HepG2 (cell line): ENCODE measurements around the gene SCAND1. TPM values are rescaled to one million over a fixed set of nuclear protein-coding genes. Genes with fewer than 3 reads are reported as not detected.

ENCODE experiments used
- AKAP8 ChIP-seq: sonication (generic); formaldehyde crosslinking; IDR thresholded peaks from 2 replicates; pipeline ENCODE4 v1.5.1; 2020; ENCODE audit warnings: mild to moderate bottlenecking, missing genetic modification reagents
- DNMT3B ChIP-seq: conservative IDR thresholded peaks from 2 replicates; pipeline ENCODE4 v1.6.1; 2016; ENCODE audit warnings: missing biosample characterization, control low read depth
- FOXJ3 ChIP-seq: sonication (generic); formaldehyde crosslinking; IDR thresholded peaks from 2 replicates; pipeline ENCODE4 v1.4.0; 2020; ENCODE audit warnings: missing genetic modification reagents, mild to moderate bottlenecking, borderline replicate concordance
- FOXP1 ChIP-seq, 2 experiments: fragments of 450-650 bp in 1 of 2; IDR thresholded peaks; 2 replicates each; pipeline ENCODE4 v1.6.1; 2017 to 2018; ENCODE audit warnings: antibody characterized with exemption in 1 of 2
- KDM1A ChIP-seq: IDR thresholded peaks from 2 replicates; pipeline ENCODE4 v1.6.1; 2016; ENCODE audit warnings: missing compliant biosample characterization
- MAZ ChIP-seq, 2 experiments: sonication (generic) in 1 of 2; formaldehyde crosslinking in 1 of 2; IDR thresholded peaks; 2 replicates each; pipeline versions ENCODE4 v1.5.0 to v1.6.1; 2012 to 2020; ENCODE audit warnings: low read depth in 2 of 2, mild to moderate bottlenecking in 2 of 2, borderline replicate concordance in 1 of 2, improper control_type of control experiment in 1 of 2, low read length in 1 of 2, missing genetic modification reagents in 1 of 2, moderate library complexity in 1 of 2
- PHF20 ChIP-seq: sonication (generic); formaldehyde crosslinking; IDR thresholded peaks from 2 replicates; pipeline ENCODE4 v1.5.0; 2020; ENCODE audit warnings: mild to moderate bottlenecking, missing genetic modification reagents
- PRMT3 ChIP-seq: sonication (generic); formaldehyde crosslinking; IDR thresholded peaks from 2 replicates; pipeline ENCODE4 v1.8.1; 2022; ENCODE audit warnings: low read depth, mild to moderate bottlenecking, moderate library complexity, missing genetic modification reagents, borderline replicate concordance
- SMYD3 ChIP-seq: sonication (generic); formaldehyde crosslinking; IDR thresholded peaks from 2 replicates; pipeline ENCODE4 v1.8.1; 2023; ENCODE audit warnings: mild to moderate bottlenecking, missing genetic modification reagents
- THAP11 ChIP-seq: IDR thresholded peaks from 2 replicates; pipeline ENCODE4 v1.6.1; 2016; ENCODE audit warnings: missing biosample characterization, missing genetic modification reagents
- ZBTB1 ChIP-seq: sonication (generic); formaldehyde crosslinking; IDR thresholded peaks from 2 replicates; pipeline ENCODE4 v1.4.0; 2020; ENCODE audit warnings: missing genetic modification reagents, borderline replicate concordance
- ZNF274 ChIP-seq: sonication (generic); formaldehyde crosslinking; IDR thresholded peaks from 2 replicates; pipeline ENCODE4 v1.5.1; 2020; ENCODE audit warnings: mild to moderate bottlenecking, missing genetic modification reagents
- ZNF317 ChIP-seq: sonication (generic); formaldehyde crosslinking; IDR thresholded peaks from 2 replicates; pipeline ENCODE4 v1.5.0; 2020; ENCODE audit warnings: mild to moderate bottlenecking, missing genetic modification reagents
- ZNF33A ChIP-seq: sonication (generic); formaldehyde crosslinking; IDR thresholded peaks from 2 replicates; pipeline ENCODE4 v1.5.1; 2020; ENCODE audit warnings: missing genetic modification reagents, mild to moderate bottlenecking, moderate library complexity, borderline replicate concordance
- ZNF772 ChIP-seq: sonication (generic); formaldehyde crosslinking; IDR thresholded peaks from 2 replicates; pipeline ENCODE4 v1.5.0; 2020; ENCODE audit warnings: mild to moderate bottlenecking, missing genetic modification reagents
- ZSCAN25 ChIP-seq: sonication (generic); formaldehyde crosslinking; IDR thresholded peaks from 2 replicates; pipeline ENCODE4 v1.8.0; 2022; ENCODE audit warnings: mild to moderate bottlenecking, missing genetic modification reagents
- polyA plus RNA-seq, 8 experiments: library from polyadenylated mRNA; depleted of rRNA in 3 of 8; stranded (reverse) in 7 of 8; unstranded in 1 of 8; fragments of >200 nt; fragmentation: Illumina TruSeq in 4 of 8; extraction: Trizol in 4 of 8; gene quantifications; 2 replicates each; pipeline versions ENCODE4 v1.2.1 to v1.2.3, GENCODE V29; 2011 to 2016; ENCODE audit warnings: low read depth in 4 of 8, missing spikeins in 1 of 8, mixed read lengths in 1 of 8; ENCODE audit not compliant: insufficient read depth in 1 of 8
- total RNA-seq, 5 experiments: library from RNA; depleted of rRNA; stranded (reverse); fragments of >200 nt; fragmentation: Illumina TruSeq; extraction: Trizol; gene quantifications; 2 replicates each; pipeline ENCODE4 v1.2.3, GENCODE V29; 2016; ENCODE audit warnings: low read depth in 1 of 5
- TF ChIP-seq, protein P1 (sequence below): sonication (generic); formaldehyde crosslinking; IDR thresholded peaks from 2 replicates; pipeline ENCODE4 v1.5.1; 2020; ENCODE audit warnings: mild to moderate bottlenecking, moderate library complexity, missing genetic modification reagents
- TF ChIP-seq, protein P2 (sequence below): sonication (generic); formaldehyde crosslinking; IDR thresholded peaks from 2 replicates; pipeline ENCODE4 v1.8.0; 2022; ENCODE audit warnings: mild to moderate bottlenecking, missing genetic modification reagents
- TF ChIP-seq, protein P3 (sequence below): sonication (generic); formaldehyde crosslinking; conservative IDR thresholded peaks from 2 replicates; pipeline ENCODE4 v1.4.0; 2020; ENCODE audit warnings: missing genetic modification reagents
- TF ChIP-seq, protein P4 (sequence below): sonication (generic); formaldehyde crosslinking; conservative IDR thresholded peaks from 2 replicates; pipeline ENCODE4 v1.8.1; 2023; ENCODE audit warnings: missing genetic modification reagents

SCAND1 gene
- total and polyA plus RNA-seq, 2 of the 13 experiments (the other 11 are each of a cell fraction or from before 2014, with no cell fraction given), result 19.3 to 109 TPM

DNA sequence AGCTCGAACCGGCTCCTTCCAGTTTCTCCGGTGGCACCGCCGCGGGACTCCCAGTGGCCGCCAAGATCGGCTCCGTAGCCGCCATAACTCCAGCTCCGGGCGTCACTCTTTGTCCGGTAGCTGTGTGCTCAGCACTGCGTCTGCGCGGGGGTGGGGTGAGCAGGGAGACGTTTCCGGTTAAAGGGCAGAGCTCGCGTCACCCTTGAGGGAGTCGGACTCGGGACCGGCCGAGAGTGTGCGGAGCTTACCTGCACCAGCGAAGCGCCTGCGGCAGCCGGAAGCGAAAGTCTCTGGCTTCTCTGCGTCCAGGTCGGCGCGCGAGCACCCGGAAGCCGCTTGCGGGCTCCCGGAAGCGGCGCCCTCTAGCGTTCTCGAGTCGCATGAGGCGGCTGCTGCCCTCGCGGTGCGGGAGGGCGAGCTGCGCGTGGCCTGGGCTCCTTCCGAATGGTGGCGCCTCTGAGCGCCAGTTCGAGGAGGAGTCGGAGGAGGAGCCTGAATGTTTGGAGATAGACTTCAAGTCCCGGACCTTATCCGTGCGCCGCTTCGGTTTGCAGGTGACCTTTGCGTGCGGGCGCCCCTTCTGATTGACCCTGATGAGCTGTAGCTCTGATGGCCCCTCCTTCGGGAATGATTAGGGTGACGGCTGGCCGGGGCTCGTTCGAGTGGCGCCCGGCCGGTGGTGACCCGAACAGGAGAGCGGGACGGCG is at the start of gene SCAND1 (continued):
- TF ChIP-seq DNMT3B (0 out of 2 replicates have a peak, but pooled peaks have one; percentile 20), ZNF317 (CRISPR knock-in tag) (peak; percentile 96), ZSCAN25 (CRISPR knock-in tag) (peak; percentile 70; the same call in 1 of the 2 replicates), ZNF33A (CRISPR knock-in tag) (peak; percentile 89; the same call in 1 of the 2 replicates), ZBTB1 (CRISPR knock-in tag) (peak; percentile 75; the same call in 1 of the 2 replicates), THAP11 (peak; percentile 97), FOXJ3 (peak; percentile 94; the same call in 1 of the 2 replicates), MAZ (IDR thresholded peaks at IDR 0.05; ENCODE audit: borderline replicate concordance, low read depth, low read length) (peak; percentile 91), MAZ (CRISPR knock-in tag; IDR thresholded peaks at IDR 0.05; ENCODE audit: low read depth) (peak; percentile 99), ZNF772 (peak; percentile 99), FOXP1 (IDR thresholded peaks at IDR 0.05) (no peak), FOXP1 (CRISPR knock-in tag; IDR thresholded peaks at IDR 0.05) (peak; percentile 40; the same call in 1 of the 2 replicates), SMYD3 (peak; percentile 89), PRMT3 (CRISPR knock-in tag) (peak; percentile 95), KDM1A (peak; percentile 67; the same call in 1 of the 2 replicates), AKAP8 (peak; percentile 97), ZNF274 (CRISPR knock-in tag) (peak; percentile 94), PHF20 (CRISPR knock-in tag) (peak; percentile 97)
- TF ChIP-seq, protein P1, sequence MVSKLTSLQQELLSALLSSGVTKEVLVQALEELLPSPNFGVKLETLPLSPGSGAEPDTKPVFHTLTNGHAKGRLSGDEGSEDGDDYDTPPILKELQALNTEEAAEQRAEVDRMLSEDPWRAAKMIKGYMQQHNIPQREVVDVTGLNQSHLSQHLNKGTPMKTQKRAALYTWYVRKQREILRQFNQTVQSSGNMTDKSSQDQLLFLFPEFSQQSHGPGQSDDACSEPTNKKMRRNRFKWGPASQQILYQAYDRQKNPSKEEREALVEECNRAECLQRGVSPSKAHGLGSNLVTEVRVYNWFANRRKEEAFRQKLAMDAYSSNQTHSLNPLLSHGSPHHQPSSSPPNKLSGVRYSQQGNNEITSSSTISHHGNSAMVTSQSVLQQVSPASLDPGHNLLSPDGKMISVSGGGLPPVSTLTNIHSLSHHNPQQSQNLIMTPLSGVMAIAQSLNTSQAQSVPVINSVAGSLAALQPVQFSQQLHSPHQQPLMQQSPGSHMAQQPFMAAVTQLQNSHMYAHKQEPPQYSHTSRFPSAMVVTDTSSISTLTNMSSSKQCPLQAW (CRISPR knock-in tag), result peak; percentile 99
- TF ChIP-seq, protein P2, sequence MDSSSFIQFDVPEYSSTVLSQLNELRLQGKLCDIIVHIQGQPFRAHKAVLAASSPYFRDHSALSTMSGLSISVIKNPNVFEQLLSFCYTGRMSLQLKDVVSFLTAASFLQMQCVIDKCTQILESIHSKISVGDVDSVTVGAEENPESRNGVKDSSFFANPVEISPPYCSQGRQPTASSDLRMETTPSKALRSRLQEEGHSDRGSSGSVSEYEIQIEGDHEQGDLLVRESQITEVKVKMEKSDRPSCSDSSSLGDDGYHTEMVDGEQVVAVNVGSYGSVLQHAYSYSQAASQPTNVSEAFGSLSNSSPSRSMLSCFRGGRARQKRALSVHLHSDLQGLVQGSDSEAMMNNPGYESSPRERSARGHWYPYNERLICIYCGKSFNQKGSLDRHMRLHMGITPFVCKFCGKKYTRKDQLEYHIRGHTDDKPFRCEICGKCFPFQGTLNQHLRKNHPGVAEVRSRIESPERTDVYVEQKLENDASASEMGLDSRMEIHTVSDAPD (CRISPR knock-in tag), result peak; percentile 68
- TF ChIP-seq, protein P3, sequence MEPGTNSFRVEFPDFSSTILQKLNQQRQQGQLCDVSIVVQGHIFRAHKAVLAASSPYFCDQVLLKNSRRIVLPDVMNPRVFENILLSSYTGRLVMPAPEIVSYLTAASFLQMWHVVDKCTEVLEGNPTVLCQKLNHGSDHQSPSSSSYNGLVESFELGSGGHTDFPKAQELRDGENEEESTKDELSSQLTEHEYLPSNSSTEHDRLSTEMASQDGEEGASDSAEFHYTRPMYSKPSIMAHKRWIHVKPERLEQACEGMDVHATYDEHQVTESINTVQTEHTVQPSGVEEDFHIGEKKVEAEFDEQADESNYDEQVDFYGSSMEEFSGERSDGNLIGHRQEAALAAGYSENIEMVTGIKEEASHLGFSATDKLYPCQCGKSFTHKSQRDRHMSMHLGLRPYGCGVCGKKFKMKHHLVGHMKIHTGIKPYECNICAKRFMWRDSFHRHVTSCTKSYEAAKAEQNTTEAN (CRISPR knock-in tag), result peak; percentile 91
- TF ChIP-seq, protein P4, sequence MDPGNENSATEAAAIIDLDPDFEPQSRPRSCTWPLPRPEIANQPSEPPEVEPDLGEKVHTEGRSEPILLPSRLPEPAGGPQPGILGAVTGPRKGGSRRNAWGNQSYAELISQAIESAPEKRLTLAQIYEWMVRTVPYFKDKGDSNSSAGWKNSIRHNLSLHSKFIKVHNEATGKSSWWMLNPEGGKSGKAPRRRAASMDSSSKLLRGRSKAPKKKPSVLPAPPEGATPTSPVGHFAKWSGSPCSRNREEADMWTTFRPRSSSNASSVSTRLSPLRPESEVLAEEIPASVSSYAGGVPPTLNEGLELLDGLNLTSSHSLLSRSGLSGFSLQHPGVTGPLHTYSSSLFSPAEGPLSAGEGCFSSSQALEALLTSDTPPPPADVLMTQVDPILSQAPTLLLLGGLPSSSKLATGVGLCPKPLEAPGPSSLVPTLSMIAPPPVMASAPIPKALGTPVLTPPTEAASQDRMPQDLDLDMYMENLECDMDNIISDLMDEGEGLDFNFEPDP, result no peak; the same call in 1 of the 2 replicates
